HG02938 (cell line): ENCODE data around the gene ITGB5.

Experiments used
- ATAC-seq: cut with Tn5 transposase; IDR thresholded peaks from one replicate; pipeline ENCODE4 v1.9.1; 2021; ENCODE audit warnings: mild to moderate bottlenecking, moderate library complexity; ENCODE audit not compliant: unreplicated experiment

ITGB5 gene

DNA sequence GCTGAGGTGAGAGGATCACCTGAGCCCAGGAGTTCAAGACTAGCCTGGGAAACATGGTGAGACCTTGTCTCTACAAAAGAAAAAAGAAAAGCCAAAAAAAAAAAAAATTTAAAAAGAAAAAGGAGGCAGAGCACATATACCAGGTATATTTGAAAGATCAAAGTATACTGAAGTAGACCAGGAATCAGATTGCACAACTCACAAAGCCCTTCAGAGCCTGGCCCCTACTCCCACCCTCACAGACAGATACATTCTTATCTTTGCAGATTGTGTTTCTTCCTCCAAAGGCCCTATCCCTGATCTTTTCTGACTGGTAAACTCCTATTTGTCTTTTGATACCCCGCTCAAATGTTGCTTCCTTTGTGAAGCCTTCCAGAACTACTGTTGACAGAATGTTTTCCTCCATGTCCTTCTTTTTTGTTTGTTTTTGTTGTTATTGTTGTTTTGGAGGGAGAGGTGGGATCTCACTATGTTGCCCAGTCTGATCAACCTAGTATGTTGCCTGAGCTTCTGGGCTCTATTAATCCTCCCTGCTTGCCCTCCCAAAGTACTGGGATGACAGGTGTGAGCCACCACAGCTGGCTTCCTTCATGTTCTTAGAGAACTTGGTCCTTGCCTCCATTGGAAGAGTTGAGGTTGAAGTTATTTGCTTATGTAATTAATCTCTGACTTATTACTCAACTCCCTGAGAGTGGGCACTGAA lies 9.8 kb upstream of the ITGB5 start:
- no peak for ATAC-seq

DNA sequence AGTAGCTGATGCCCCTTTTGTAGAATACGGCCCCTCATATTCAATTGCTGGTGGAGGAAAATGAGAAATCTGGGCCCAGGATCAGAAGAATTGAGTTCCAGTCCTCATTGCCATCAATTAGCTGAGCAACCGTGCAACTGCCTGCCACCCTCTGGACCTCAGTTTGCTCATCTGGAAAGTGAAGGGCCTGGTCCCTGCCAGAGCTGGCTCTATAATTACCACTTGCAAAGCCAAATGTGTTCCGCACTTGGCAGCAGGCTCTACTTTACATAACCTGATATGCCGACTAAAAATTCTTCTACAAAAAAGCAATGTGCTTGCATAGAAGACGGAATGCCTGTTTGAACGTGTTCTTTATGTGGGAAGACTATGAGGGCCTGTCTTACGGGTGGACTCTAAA lies 8.6 kb upstream of the ITGB5 start:
- no peak for ATAC-seq

DNA sequence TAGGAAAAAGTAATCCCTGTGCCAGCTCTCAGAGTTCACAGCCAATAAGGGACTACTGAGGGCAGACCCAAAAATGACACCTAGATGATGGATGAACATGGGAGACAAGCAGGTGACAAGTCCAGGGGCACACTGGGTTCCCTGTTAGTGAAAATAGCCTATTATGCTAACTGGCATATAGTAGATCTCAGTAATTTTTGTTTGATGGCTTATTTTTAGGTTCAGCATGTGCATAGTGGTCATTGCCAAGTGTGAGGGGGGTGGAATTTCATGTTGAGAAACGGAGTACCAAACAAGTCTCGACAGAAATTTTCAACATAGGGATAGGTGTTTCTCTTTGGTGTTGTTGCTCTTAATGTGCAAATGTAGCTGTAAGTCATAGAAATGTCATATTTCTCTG lies 6.4 kb upstream of the ITGB5 start:
- no peak for ATAC-seq

DNA sequence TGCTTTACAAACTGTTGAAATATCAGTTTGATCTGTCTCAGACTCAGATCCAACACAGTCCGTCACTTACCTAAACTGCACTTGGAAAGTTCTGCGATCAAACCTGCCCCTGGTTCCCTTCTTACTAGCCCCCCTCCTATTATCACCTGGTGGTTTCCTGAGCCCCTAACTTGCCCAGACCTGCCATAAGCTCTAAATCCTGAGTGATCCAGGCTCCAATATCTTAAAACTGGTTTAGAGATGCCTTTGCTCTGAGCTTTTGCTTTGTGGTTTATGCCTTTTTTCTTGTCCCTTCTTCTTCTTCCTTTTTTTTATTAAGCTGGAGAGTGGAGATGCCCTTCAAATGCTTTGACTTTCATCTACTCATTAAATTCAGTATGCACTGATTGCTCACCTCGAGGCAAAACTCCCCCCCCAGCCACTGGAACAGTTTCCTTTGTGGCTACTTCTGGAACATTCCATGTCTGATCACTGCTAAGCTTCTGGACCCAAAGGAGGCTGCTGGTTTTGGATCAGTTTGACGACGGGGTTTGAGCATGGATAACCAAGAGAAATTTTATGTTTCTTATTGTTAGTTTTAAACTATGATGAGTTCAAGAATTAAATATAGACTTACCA lies 3.5 kb upstream of the ITGB5 start:
- no peak for ATAC-seq

DNA sequence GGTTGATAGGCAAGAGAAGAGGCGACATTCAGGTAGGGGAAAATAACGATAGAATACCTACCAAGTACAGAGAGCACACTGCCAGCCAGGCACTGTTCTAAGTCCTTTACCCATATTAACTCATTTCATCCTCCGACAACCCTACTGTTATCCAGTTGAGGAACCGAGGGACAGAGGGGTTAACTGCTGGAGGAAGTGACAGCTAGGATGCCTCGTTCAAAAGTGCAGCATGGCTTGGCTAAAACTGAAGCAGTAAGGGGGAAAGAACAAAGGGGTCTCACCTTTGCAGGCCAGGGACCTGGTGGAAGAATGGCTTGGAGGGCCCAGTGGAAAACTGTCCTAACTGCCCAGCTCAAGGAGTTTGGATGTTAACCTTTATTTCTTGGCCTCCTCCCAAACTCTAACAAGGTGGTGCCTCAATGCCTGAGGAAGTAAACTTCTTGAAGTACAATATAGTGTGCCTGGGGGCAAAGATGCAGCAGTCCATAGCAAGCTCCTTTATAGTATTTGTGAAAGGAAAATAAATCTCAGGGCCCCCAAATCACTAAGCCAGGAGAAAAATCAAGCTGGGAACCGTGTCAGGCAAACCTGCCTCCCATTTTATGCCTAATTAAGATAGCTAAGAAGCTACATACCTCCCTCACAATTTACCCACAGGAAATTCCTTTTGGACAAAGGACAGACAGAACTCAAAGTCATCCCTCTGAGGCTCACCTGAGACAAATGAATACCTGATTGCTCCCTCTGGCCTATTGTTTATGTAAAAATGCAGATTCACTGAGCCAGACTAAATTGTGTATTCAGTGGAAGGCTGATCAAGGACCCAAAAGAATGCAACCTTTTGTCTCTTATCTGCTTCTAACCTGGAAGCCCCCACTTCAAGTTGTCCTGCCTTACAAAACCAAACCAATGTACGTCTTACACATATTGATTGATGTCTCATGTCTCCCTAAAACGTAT lies 1.6 kb upstream of the ITGB5 start:
- ATAC-seq: no peak

DNA sequence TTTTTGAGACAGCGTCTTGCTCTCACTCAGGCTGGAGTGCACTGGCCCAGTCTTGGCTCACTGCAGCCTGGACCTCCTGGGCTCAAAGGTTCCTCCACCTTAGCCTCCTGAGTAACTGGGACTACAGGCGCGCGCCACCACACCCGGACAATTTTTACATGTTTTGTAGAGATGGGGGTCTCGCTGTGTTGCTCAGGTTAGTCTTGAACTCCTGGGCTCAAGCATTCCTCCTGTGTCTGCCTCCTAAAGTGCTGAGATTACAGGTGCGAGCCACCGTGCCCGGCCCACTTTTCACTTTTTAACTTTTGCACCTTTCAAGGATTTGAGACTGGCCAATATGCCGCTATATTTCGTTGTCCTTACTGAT lies 750 bp upstream of the ITGB5 start:
- no peak for ATAC-seq

DNA sequence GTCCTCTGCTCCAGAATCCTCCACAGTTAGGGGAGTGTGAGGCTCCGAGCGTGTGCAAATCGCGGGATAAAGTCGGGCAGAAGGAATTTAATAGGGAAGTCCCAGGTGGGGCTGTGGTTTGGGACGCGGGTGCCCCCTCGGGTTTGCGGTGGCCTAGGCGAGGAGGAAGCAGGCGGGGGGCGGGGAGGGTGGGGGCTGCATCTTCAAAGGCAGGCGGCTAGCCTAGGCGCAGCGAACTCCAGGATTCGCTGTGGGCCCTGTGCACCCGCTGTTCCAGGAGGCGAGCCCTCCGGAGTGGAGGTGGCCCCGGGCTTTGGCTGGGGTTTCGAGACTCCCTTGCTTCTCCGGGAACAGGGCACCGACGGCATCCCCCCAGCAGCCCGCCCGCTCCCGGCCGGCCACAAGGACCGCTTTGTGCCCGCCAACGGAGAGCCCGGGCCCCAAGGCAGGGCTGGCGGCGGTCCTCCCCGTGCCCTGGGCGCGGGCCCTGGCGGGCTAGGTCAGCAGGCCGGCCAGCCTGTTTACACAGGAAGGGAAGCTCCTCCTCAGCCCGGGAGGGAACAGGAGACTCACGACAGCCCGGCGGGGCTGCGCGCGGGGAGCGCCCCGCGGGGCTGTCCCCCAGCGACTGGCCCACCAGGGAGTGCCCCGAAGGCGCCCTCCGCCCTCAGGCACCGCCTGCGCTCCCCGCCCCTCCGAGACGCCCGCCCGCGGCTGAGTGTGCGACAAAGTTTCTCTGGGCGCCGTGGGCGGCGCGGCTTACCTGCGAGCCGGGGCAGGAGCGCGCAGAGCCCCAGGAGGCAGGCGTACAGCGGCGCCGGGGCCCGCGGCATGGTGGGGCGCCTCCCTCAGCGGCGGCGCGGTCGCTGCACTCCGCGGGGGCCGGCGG lies 753 bp downstream of the ITGB5 start:
- ATAC-seq: peak; percentile 39

DNA sequence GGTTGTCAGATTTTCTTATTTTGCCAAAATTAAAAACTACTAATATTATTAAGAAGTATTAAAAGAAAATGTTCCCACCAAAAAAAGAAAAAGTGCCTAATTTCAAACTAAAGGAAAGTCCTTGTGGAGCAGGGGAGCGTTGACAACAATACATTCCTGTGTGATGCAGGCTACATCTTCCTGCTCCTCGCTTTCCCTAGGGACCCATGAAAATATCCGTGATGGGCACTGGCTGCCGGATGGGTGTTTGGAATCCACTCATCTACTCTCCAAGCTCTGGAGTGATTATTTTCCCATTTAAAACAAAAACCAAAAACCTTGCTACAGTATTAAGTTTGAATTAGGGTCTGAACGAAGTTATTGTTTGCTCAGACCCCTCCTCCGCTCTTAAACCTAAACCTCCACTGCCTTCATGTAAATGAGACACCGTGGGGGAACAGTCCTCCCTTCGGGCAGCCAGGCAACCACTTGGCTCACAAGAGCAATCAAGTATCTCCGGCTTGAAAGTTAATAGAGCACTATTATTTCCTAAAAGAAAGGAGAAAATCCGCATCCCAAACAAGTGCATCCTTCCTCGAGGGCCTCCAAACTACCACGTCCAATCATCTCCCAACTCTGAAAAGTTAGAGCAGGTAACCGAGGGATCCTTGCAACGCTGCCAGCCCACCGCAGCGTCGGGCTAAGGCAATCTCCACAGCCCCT lies 1.5 kb downstream of the ITGB5 start:
- ATAC-seq: no peak

DNA sequence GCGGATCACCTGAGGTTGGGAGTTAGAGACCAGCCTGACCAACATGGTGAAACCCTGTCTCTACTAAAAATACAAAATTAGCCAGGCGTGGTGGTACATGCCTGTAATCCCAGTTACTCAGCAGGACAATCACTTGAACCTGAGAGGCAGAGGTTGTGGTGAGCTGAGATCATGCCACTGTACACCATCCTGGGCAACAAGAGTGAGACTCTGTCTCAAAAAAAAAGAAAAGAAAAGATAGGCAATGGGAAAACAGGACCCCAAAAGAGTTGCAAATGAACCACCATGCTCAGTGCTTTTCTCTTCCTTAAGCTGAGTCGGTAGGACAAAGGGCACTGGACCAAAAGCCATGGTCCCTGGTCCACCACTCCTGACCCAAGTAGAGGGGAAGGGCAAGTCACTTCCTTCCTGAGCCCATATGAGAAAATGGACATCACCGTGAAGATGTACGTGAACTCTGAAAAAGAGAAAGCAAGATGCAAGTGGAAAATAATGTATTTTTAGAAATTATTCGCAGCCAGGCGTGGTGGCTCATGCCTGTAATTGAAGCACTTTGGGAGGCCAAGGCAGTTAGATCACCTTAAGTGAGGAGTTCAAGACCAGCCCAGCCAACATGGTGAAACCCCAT lies 2.6 kb downstream of the ITGB5 start:
- no peak for ATAC-seq

DNA sequence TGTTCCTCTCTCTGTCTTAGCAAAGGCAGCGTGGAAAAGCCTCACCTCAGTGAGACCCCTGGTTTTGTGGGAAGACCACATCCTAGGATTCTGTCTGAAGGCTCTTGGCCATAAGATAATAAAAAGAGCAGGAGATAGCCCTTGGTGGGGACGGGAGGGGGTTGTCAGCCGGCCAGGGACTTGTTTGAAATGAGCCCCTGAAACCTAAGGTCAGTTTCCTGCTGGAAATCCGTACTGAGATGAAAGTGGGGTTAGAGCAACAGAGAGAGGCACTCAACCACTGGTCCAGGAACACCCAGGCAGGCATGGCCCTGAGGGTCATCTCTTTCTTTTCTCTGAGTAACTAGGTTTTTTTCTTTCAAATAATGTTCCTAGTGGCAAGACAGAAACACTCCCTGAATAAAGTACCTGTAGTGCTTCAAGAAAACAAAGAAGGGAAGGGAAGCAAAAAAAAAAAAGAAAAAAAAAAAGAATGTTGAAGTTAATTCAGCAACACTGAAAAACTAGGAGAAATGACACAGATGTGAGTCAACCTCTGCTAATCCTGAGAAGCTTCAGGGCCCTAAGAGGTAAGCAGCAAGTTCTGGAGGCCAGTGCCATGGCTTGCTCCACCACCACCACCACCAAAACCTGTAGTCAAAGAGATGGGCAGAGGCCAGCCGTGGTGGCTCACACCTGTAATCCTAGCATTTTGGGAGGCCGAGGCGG lies 3.2 kb downstream of the ITGB5 start:
- ATAC-seq: no peak

DNA sequence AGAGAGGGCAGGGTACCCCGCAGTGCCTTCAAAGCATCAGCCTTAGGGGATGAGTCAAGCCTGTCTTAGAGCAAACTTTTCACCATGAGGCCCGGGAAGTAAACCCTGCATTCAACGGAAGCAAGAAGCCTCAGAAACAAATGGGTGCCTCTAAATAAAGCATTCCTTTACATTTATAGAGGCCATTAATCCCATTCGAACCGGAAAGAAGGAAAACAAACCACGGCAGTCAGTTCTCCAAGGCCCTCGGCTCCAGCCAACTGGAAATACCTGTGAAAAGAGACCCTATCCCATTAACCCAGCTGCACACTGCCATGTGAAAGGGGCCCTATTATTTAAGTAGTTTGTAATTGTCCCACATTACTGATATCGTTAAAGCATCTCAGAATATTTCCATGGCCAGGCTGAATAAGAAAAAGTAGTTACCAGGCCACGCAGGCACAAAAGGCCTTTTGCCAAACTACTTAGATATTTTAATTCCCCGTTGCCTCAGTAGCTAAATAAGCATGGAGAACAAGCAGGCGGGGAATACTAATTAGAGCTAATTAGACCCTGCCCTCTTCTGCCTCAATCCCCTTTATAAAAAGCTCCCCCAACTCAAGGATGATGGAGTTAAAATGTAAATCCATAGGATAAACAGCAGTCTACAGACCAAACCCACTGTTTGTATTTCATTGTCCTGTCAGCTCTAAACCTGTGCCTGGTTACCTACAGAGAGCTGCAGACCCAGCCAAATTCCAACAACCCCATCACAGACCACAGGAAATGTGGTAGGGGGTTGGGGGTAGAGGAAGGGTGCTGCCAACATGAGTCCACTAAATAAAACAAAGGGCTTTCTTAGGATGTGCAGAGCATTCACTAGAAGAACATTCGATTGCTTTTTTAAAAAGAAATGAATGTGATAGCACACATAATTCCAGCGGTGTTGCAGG lies 4.1 kb downstream of the ITGB5 start:
- ATAC-seq: no peak

DNA sequence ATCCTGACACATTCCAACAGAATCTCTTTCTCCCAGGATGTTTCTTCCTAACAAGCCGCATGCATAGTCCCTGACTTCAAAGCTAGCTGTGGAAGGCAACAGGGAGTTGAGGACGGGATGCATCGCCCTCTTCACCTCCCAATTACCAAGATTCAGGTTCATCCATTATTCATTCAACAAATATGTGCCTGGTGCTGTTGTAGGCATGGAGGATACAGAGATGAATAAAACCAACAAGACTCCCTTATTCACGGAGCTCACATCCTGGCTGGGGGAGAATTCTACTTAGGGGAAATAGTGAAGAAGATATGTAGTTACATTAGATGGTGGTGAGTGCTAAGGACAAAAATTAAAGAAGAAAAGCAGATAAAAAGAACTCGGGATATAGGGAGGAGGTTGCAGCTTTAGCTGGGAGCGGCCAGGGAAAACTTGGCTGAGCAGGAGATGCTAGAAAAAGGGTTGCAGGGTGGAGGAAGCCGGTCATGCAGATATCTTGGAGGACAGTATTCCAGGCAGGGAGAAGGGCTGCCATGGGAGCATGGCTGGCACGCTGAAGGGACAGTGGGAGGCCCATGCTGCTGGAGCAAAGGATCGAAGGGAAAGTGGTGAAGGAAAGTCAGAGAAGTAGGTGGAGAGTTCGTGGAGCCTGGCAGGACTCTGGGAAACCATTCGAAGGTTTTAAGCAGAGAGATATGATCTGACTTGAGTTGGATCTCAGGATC lies 5.0 kb downstream of the ITGB5 start:
- no peak for ATAC-seq

DNA sequence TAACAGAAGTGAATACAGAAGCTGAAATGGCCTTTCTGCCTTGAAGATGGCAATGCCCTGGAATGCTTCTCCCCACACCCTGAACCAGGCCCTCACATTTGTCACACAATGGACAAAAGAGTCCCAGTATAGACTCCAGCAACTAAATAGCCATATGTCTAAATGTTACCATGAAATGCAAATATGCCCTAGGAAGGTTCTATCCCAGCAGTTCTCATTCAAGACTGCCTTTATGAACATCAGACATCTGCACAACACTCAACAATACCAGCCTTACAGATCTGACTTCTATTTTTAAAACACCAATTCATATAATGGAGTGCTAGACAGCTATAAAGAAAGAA lies 7.9 kb downstream of the ITGB5 start:
- no peak for ATAC-seq

DNA sequence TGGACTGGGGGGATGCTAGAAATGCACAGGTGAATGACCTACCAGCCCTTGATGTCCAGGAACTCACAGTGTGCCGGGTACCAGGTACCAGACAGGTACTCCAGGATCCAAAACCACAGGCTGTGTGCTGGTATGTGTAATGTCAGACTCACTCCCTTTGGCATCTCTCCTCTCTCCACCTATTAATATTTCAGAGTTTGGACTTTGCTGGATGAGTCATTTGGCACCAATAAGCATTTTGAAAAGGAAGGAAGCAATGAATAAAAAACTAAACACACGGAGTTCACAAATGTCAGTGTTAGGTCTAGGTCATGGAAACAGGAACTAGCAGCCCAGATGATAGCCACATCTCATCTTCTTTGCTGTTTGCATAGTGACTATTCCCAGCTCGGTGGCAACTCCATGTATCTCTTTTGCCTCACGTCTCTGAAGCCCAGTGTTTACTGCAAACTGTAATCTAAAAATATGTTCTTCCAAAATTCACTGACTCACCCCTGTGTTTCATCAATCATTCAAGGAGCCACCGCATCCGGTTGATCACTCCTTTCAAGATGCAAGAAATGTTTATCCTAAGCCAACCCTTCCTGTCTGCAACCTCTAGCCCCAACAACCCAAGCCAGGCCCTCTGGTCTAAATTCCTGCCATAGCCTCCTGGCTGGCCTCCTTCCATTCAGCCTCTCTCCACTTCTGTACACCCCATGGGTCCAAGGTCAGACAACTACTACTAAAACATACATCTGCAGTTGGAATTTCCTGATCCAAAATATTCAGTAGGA lies 8.4 kb downstream of the ITGB5 start:
- no peak for ATAC-seq

DNA sequence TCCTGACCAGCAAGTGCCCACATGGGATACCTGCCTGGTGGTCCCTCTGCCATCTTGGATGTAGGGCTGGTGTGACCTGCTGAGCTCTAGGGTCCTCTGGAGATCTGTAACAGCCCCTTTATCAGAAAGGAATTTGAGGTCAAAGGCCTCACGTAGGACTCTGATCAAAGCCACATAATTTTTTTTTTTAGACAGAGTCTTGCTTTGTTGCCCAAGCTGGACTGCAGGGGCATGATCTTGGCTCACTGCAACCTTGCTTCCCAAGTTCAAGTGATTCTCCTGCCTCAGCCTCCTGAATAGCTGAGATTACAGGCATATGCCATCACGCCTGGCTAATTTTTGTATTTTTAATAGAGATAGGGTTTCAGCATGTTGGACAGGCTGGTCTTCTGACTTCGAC lies 9.5 kb downstream of the ITGB5 start:
- no peak for ATAC-seq

DNA sequence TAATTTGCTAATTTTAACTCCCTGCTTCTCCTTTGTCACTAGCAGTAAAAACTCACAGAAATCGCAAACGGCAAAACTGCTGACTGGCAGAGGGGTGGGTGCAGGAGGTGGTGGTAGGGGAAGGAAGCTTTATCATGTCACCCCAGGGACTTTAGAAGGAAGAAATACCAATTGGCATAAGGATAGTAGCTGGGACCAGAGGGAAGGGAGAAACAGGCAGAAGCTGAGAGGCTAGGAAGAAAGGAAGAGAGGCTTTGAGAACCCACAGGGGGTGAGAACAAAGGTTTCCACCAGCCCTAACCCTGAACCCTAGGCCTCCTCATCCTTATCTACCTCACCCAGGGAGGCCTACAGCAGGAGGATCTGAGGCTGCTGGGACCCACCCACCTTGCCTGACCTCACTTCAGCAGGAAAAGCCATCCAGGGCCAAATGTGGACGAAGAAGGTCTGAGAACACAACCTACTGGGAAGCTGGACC lies 10.7 kb downstream of the ITGB5 start:
- no peak for ATAC-seq

DNA sequence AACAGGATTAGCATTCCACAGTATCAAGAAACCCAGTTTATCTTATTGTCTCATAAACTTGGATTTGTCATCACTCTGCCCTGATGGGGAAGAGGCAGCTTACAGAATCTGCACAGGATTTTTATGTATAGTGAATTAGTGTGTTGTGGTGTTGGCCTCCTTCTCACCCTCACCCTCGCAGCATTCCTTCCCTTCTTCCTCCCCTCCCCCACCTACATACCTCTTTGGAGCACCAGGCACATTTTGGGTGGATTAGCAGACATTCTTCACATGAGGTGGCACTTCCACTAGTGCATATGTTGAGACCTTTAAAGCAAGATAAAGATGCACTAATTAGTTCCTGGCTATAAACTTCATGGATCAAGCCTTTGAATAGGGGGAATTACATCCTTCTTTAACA lies 13.9 kb downstream of the ITGB5 start:
- ATAC-seq: no peak
